ENCODE measurements around the gene AAMP. TPM values are rescaled to one million over a fixed set of nuclear protein-coding genes. Genes with fewer than 3 reads are reported as not detected.

The AAMP gene
- total RNA-seq, 1 donor from 2014 or later: 82.2 TPM

- H3K27me3 Mint-ChIP-seq: no peaks in the 10 kb centered on the region
- peak overlapping the region; percentile 93 for H3K4me3 Mint-ChIP-seq
- H3K36me3 Mint-ChIP-seq: peaks cover 16% of the 10 kb centered on the region
- no peak for DNase-seq (ENCODE audit: extremely low spot score, unreplicated experiment)
- peaks cover 32% of the 10 kb centered on the region for H3K4me1 Mint-ChIP-seq (ENCODE audit: unreplicated experiment)
- no peak for TF ChIP-seq CTCF (conservative IDR thresholded peaks at IDR 0.05)
- no peaks in the 10 kb centered on the region for H3K9me3 Mint-ChIP-seq
- H3K27ac Mint-ChIP-seq: peak overlapping the region; percentile 93
Observed at GRCh38 chr2:218270721-218271486, 967 bp upstream of the AAMP start.

- peak overlapping the region; percentile 39 for H3K27ac Mint-ChIP-seq
- H3K4me3 Mint-ChIP-seq: peak overlapping the region; percentile 70
- no peaks in the 10 kb centered on the region for H3K9me3 Mint-ChIP-seq
- no peaks in the 10 kb centered on the region for H3K27me3 Mint-ChIP-seq
- peaks cover 31% of the 10 kb centered on the region for H3K4me1 Mint-ChIP-seq (ENCODE audit: unreplicated experiment)
- no peak for DNase-seq (ENCODE audit: extremely low spot score, unreplicated experiment)
- H3K36me3 Mint-ChIP-seq: peaks cover 22% of the 10 kb centered on the region
- no peak for TF ChIP-seq CTCF (conservative IDR thresholded peaks at IDR 0.05)
Observed at GRCh38 chr2:218267259-218267658, 2.7 kb downstream of the AAMP start.

GRCh38 chr2:218266316-218266979, 3.5 kb downstream of the AAMP start:
- H3K27me3 Mint-ChIP-seq: no peaks in the 10 kb centered on the region
- no peak overlapping the region for H3K4me3 Mint-ChIP-seq
- H3K9me3 Mint-ChIP-seq: no peaks in the 10 kb centered on the region
- peaks cover 22% of the 10 kb centered on the region for H3K36me3 Mint-ChIP-seq
- TF ChIP-seq CTCF (conservative IDR thresholded peaks at IDR 0.05): no peak
- H3K4me1 Mint-ChIP-seq (ENCODE audit: unreplicated experiment): peaks cover 24% of the 10 kb centered on the region
- H3K27ac Mint-ChIP-seq: no peak overlapping the region
- DNase-seq (ENCODE audit: extremely low spot score, unreplicated experiment): no peak

GRCh38 chr2:218265626-218266025, 4.3 kb downstream of the AAMP start:
- no peak for TF ChIP-seq CTCF (conservative IDR thresholded peaks at IDR 0.05)
- H3K27ac Mint-ChIP-seq: no peak overlapping the region
- no peaks in the 10 kb centered on the region for H3K27me3 Mint-ChIP-seq
- no peak for DNase-seq (ENCODE audit: extremely low spot score, unreplicated experiment)
- H3K9me3 Mint-ChIP-seq: no peaks in the 10 kb centered on the region
- H3K4me1 Mint-ChIP-seq (ENCODE audit: unreplicated experiment): peaks cover 26% of the 10 kb centered on the region
- peaks cover 22% of the 10 kb centered on the region for H3K36me3 Mint-ChIP-seq
- no peak overlapping the region for H3K4me3 Mint-ChIP-seq

- no peak for TF ChIP-seq CTCF (conservative IDR thresholded peaks at IDR 0.05)
- H3K4me3 Mint-ChIP-seq: no peak overlapping the region
- H3K27ac Mint-ChIP-seq: peak overlapping the region; percentile 56
- no peaks in the 10 kb centered on the region for H3K9me3 Mint-ChIP-seq
- H3K36me3 Mint-ChIP-seq: peaks cover 20% of the 10 kb centered on the region
- no peak for DNase-seq (ENCODE audit: extremely low spot score, unreplicated experiment)
- H3K27me3 Mint-ChIP-seq: no peaks in the 10 kb centered on the region
- H3K4me1 Mint-ChIP-seq (ENCODE audit: unreplicated experiment): peaks cover 30% of the 10 kb centered on the region
Observed at GRCh38 chr2:218264773-218265561, 5.0 kb downstream of the AAMP start.
